ENCODE measurements around the gene KIF26B.

Gene KIF26B

DNA sequence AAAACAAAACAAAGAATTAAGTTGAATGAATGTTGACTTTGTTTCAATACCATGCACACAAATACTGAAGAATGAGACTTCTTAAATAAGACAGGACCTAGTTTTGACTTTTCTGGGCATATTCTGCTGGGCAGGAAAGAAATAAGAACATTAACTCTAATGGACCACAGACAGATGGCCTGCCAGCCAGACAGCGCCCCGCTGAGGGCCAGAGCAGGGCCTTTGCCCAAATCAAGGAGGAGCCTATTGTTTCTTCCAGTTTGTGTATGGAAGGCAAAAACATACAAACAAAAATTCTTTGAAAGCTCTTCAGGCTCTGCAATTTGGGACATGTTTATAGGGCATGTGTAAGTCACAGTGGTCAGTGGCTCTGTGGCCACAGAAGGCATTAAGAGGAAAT, 44.4 kb upstream of the KIF26B start:
- no peak for DNase-seq (ENCODE audit: low spot score)
- in situ Hi-C loops (cut with MboI; ENCODE audit: low sequenced_read_pairs, unreplicated experiment), result no loop called here
- TF ChIP-seq, protein P1, sequence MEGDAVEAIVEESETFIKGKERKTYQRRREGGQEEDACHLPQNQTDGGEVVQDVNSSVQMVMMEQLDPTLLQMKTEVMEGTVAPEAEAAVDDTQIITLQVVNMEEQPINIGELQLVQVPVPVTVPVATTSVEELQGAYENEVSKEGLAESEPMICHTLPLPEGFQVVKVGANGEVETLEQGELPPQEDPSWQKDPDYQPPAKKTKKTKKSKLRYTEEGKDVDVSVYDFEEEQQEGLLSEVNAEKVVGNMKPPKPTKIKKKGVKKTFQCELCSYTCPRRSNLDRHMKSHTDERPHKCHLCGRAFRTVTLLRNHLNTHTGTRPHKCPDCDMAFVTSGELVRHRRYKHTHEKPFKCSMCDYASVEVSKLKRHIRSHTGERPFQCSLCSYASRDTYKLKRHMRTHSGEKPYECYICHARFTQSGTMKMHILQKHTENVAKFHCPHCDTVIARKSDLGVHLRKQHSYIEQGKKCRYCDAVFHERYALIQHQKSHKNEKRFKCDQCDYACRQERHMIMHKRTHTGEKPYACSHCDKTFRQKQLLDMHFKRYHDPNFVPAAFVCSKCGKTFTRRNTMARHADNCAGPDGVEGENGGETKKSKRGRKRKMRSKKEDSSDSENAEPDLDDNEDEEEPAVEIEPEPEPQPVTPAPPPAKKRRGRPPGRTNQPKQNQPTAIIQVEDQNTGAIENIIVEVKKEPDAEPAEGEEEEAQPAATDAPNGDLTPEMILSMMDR (IDR thresholded peaks at IDR 0.05; ENCODE audit: borderline replicate concordance, control extremely low read depth, extremely low read depth, insufficient read depth, missing control alignments), result no peak

DNA sequence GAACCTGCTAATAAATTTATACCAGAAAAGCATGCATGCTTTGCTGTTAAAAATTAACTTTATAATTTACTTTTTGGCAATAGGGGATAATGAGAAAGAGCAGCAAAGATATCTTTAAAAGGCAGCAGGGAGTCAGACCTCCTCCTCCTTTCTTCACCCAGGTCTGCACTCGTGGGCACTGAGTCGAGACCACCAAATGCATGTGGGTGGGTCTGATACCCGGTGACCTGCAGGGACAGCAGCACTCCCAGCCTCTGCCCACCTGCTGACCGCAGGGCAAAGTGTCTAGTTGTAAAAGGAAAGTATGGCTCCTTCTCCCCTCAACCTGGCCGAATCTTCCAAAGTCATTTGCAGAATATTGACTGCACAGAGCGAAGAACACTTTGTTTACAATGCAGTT, 43.7 kb upstream of the KIF26B start:
- in situ Hi-C loops (cut with MboI; ENCODE audit: low sequenced_read_pairs, unreplicated experiment), result no loop called here
- DNase-seq (ENCODE audit: low spot score), result no peak
- TF ChIP-seq, protein P1 (IDR thresholded peaks at IDR 0.05; ENCODE audit: borderline replicate concordance, control extremely low read depth, extremely low read depth, insufficient read depth, missing control alignments), result no peak

DNA sequence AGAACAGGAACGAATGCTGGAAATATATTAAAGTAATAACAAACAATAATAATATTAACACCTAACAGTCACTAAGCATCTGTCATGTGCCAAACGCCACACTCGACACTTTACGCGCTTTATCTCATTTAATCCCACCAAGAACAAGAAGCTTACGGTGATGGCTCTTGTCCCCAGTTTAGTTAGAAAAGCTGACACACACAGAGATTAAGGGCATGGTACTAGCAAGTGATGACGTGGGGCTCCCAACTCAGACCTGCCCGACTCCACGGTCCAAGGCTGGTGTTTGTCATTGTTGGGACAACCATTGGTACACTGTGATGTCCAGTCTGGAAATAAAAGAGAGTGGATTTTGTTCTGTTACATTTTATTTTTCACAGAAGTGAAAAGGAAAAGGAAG, 41.1 kb upstream of the KIF26B start:
- DNase-seq (ENCODE audit: low spot score), result no peak
- in situ Hi-C loops (cut with MboI; ENCODE audit: low sequenced_read_pairs, unreplicated experiment), result no loop called here
- TF ChIP-seq, protein P1 (IDR thresholded peaks at IDR 0.05; ENCODE audit: borderline replicate concordance, control extremely low read depth, extremely low read depth, insufficient read depth, missing control alignments), result no peak

DNA sequence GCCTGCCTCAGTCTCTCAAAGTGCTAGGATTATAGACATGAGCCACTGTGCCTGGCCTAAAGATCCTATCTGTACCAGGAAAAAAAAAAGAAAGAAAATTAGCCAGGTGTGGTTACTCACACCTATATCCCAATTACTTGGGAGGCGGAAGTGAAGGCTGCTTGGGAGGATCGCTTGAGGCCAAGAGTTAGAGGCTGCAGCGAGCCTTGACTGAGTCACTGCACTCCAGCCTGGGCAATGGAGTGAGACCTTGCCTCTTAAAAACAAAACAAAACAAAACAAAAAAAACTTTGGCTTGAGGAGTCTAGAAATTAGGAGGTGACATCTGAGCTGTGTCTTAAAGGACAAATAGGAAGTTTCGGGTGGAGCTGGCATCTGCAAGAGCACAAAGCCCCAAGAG, 38.7 kb upstream of the KIF26B start:
- in situ Hi-C loops (cut with MboI; ENCODE audit: low sequenced_read_pairs, unreplicated experiment), result no loop called here
- TF ChIP-seq, protein P1 (IDR thresholded peaks at IDR 0.05; ENCODE audit: borderline replicate concordance, control extremely low read depth, extremely low read depth, insufficient read depth, missing control alignments), result no peak

DNA sequence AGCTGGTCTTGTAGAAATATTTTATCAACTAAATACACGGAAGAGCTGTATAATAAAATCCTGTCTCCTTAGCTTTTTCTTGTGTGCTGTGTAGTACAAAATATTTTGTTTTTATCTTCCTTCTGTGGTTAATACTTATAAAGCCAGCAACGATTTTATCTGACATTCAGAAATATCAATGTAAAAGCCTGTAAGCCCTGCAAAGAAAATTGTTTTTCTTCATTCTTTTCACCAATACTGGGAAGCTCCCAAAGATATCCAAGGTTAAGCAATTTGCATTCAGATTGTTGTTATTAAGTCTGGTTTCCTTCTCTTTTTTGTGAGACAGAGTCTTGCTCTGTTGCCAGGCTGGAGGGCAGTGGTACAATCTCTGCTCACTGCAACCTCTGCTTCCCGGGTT, 38.0 kb upstream of the KIF26B start:
- no peak for DNase-seq (ENCODE audit: low spot score)
- in situ Hi-C loops (cut with MboI; ENCODE audit: low sequenced_read_pairs, unreplicated experiment), result no loop called here
- TF ChIP-seq, protein P1 (IDR thresholded peaks at IDR 0.05; ENCODE audit: borderline replicate concordance, control extremely low read depth, extremely low read depth, insufficient read depth, missing control alignments), result no peak

More for the DNA sequence above, 38.7 kb upstream of the KIF26B start:
- DNase-seq (ENCODE audit: low spot score), result no peak

DNA sequence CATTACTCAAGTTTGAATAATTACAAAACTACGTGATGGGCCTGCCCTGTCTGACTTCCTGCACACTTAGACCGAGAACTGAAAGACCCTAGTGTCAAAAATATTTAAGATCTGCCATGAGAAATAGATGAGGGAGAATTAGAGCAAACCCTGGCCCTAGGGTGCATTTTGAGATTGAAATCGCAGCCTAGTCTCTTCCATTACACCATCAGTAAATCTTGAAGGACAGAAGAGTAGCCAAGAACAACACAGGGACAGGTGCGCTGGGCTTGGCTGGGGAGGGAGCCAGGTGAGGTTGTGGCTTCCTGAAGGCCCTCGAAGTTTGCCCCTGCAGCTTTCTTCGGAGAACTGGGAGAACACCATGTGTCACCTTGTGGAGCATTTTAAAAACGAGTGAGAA, 36.7 kb upstream of the KIF26B start:
- TF ChIP-seq, protein P1 (IDR thresholded peaks at IDR 0.05; ENCODE audit: borderline replicate concordance, control extremely low read depth, extremely low read depth, insufficient read depth, missing control alignments), result no peak
- DNase-seq (ENCODE audit: low spot score), result no peak
- in situ Hi-C loops (cut with MboI; ENCODE audit: low sequenced_read_pairs, unreplicated experiment), result no loop called here

DNA sequence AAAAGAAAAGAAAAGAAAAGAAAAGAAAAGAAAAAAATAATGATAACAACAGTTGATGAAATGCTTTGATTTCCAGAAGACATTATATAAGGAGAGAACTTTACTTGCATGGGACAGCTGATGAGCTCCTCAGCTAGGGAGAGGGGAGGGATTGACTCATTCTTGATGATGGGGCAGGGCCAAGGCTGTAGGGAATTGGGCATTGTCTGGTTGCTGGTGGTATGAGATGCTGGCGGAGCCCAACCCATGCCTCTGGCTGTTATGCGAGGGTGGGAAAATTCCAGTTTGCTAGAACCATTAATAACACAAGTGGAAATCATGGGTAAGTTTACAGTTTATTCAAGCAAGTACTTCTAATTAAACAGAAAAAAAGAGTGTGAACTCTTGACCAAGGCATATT, 36.0 kb upstream of the KIF26B start:
- no peak for DNase-seq (ENCODE audit: low spot score)
- TF ChIP-seq, protein P1 (IDR thresholded peaks at IDR 0.05; ENCODE audit: borderline replicate concordance, control extremely low read depth, extremely low read depth, insufficient read depth, missing control alignments), result no peak
- in situ Hi-C loops (cut with MboI; ENCODE audit: low sequenced_read_pairs, unreplicated experiment), result no loop called here

Measured in GM13976 (cell line).